HG03521 (cell line): Measurements from ENCODE around the gene ZMIZ1.

Experiments
- ATAC-seq: cut with Tn5 transposase; IDR thresholded peaks from one replicate; pipeline ENCODE4 v1.9.1; 2021; ENCODE audit warnings: mild to moderate bottlenecking, moderate library complexity; ENCODE audit not compliant: unreplicated experiment

ZMIZ1 gene

GRCh38 chr10:79242620-79243152 lies 173.9 kb downstream of the ZMIZ1 start:
- ATAC-seq, result peak; percentile 38

- peak; percentile 53 for ATAC-seq
Observed at GRCh38 chr10:79243181-79244067, 174.7 kb downstream of the ZMIZ1 start.

GRCh38 chr10:79244068-79244442 lies 175.3 kb downstream of the ZMIZ1 start:
- ATAC-seq, result peak; percentile 1

DNA sequence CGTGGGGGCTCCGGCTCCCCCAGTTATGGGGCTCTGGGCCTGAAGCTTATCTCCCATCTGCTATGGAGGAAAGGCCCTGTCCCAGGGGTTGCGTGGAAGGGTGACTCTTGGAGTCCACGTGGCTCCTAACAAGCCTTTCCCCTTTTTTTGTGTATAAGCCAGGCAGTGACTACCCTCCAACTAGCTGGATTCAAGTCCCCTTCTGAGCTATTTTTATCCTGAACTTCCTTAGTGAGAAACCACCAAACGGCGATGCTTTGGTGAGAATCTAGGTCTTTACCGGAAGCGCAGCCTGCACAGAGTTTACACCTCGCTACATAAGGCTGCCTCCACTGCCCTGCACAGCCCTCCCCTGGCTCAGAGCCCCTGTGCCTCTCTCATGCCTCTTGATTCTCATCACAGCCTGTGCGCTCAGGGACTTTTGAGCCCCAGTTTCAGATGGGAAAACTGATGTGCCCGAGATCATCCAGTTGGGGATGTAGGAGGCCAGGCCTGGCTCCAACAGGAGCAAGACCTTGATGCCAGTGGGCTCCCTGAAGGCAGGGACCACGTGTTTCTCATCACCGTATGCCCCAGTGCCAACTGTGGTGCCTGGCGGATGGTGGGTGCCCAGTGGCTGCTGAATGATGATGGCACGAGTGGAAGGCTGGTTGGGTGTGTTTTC lies 176.2 kb downstream of the ZMIZ1 start:
- ATAC-seq, result no peak

- no peak for ATAC-seq
Observed at GRCh38 chr10:79245539-79246208, 176.9 kb downstream of the ZMIZ1 start.

DNA sequence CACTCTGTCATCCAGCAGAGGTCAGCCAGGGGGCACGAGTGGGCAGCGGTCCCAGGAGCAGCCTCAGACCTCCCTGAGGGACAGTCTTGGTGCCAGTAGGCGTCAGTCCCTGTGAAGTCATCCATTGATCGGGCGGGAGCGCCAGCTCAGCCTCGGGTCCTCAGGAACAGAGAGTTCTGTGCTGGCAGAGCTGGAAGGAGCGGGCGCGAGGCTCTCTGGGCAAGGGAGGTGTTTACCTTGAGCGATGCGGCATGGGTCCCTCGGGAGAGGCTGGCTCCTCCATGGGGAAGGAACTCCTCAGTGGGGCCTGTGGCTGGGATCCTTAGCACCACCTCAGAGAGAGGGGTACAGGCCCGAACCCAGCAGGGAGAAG lies 177.4 kb downstream of the ZMIZ1 start:
- no peak for ATAC-seq

DNA sequence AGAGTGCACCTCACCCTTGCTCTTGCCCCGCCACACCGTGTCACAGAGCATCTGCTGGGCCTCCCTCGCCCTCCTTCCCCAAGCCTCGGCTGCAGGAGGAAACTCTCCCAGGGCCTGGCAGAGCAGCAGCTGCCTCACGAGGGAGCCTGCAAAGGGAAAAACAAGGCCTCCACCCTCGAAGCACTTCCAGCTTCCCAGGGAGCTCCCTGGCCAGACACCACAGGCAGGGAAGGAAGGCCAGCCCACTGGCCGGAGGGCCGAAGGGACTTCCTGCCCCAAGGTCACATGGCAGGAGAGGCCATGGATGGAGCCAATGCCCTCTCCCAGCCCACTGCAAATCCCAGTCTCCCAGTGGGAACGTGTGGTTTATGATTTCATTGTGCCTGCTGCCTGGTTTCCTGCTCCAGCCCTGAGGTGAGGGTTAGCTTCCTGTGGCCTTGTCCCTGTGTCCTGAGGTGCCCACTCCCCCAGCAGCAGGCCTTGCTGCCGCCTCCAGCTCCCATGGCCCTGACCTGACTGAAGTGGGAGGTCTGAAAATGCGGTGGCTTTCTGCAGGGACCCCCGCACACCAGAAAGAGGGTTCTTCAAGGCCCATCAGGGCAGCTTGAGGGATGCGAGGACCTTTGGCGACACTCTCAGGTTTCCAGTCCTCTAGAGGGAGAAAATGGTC lies 178.0 kb downstream of the ZMIZ1 start:
- ATAC-seq, result no peak

DNA sequence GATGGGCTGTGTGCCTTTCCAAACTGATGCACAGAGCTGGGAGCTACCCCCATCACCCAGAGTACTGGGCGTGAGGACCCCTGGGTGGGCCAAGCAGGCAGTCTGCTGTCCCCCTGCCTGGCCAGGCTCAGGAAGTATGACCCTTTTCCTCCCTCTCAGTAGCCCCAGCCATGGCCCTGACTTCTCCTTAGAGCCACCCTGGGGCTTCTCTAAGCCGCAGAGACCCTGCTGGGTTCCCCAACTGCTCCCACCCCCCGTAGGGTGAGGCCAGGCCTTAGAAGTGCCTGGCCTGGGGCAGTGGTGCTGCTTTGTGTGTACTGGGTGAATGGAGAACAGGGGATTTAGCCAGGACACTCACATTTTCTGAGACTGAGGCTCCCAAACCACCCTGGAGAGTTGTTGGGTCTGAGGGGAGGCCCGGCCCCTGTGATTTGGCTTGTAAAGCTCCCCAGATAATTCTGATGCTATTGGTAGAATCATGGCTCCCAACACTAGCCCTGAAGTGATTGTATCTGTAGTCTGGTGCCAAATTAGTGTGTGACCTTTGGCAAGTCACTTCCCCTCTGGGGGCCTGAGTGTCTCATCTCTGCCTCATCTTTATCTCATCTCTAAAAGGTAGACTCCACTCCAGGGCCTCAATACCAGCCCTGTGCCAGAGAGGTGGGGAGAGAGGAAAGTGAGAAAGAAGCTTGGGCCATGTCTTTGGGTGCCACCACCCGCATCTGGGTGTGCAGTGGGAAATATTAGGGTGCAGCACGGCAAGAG lies 178.8 kb downstream of the ZMIZ1 start:
- ATAC-seq, result no peak

DNA sequence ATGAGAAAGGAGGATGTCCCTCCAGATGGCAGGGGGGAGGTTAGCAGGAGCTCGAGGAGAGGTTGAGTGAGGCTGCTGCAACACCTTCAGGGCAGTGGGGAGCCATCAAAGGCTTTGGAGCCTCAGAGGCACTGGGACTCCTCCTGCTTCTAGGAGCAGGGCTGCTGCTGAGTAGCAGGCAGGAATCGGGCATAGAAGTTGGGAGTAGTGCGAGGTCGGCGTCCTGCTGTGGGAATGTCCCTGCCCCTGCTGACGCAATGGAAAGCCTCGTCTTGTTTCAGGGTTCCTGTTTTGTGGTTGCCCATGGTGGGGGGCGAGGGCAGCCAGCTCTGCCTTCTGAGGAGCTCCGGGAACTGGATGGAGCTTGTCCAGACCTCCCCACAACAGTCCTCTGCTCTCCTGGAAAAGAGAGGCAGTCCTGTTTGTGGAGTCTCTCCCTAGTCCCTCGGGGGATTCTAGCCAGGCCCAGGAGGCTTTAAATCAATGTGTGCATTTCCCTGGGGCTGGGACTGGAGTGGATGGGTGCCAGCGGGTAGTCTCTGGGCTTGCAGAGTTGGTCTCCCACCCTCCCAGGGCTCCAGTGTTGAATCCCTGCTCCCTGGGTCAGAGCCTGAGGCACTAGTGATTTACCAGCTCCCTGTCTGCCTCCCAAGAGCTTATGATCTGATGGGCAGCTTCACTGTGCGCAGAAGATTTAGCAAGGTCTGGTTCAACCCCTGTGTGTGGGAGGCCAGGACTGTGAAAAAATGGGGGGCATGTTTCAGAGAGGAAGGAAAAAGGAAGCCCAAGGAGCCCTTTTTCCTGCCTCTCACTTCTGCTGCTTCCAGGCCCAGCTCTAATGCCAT lies 179.8 kb downstream of the ZMIZ1 start:
- ATAC-seq, result no peak

- ATAC-seq, result peak; percentile 57
Observed at GRCh38 chr10:79249186-79250121, 180.7 kb downstream of the ZMIZ1 start.

GRCh38 chr10:79250259-79250658 lies 181.5 kb downstream of the ZMIZ1 start:
- ATAC-seq, result peak; percentile 0

- no peak for ATAC-seq
Observed at GRCh38 chr10:79252450-79252849, 183.7 kb downstream of the ZMIZ1 start.

GRCh38 chr10:79252971-79253370 lies 184.2 kb downstream of the ZMIZ1 start:
- no peak for ATAC-seq

DNA sequence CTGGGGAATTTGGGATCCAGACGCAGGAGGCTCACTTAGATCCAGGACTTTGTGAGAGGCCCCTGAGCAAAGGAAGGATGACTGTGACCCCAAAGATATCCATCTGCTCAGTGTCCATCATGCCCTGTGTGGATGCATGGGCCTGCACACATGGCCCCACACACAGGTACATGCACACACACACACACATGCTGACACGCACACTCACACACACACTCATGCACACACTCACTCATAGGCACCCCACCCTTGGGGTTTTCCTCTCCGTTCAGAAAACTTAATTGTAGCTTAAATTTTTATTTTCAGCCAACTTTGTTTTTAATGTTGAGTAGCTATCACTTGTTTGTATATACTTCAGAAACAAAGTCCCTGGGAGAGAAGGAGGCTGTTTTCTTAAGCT lies 184.9 kb downstream of the ZMIZ1 start:
- no peak for ATAC-seq

DNA sequence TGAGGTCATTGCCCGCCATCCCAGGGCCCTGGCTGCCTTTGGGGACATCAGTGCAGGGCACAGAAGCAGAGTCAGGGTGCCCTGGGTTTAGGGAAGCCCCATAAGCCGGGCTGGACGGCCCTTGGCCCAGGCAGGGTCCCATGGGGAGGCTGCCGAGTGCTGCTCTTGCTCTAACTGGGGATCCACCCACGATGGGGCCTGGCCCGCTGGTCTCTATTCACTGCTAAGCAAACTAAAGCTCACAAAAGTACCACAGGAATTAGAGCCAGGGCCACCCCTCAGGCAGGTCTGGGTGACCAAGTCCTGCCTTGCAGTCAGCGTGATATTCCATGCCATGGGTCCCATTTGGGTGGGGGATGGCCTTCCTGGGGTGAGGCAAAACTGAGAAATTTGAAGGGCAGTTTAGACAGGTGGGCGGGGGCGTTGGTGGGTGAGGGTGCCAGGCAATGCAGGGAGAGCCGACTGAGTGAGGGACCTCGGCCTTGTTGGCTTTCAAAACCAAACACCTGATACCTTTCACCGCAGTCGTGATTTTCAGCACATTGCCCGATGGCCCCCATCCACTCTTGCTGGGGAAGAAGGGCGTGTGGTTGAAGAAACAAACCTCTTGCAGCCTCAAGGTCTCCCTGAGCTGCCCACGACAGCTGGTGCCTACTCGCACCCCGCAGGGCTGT lies 185.7 kb downstream of the ZMIZ1 start:
- ATAC-seq, result no peak

- no peak for ATAC-seq
Observed at GRCh38 chr10:79255007-79255507, 186.3 kb downstream of the ZMIZ1 start.

DNA sequence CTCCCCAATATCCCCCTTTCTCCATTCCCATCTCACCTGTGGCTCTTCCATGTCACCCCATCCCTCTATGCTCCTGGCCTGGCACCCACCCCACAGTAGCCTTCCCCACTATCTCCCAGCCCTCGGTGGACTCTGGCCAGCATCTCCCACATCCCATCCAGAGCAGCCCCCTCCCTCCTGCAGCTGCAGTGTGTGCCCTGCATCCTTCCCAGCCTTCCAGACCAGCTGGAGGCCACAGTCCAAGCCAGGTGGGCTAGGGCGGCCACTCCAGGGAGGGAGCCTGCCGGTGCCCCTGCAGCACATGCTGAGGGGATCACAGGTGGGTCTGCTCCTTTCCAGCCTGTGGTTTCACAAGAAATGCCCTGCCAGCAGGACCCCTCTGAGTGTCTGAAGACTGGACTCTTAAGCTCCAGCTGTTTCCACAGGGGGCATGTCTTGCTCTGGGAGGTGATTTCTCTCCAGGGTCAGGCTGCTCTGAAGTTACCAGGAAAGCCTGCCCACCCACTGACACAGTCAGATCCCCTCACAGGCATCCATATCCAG lies 187.6 kb downstream of the ZMIZ1 start:
- ATAC-seq, result no peak
